Activated effector memory CD4-positive, alpha-beta T cell treated with Interleukin-2 at 50 U/mL for 16 hours (primary cell): Measurements from ENCODE around the gene TP53BP2.
A peak's percentile ranks its signal among the peaks of the same experiment; 100 is the strongest.
"Not testable (repeated sequence)": the region's sequence is repeated elsewhere in the genome, so short reads cannot be mapped to it uniquely, and the experiment has no call there.

Experiments used
- DNase-seq: peaks from one replicate; pipeline ENCODE4 v3.0.0-alpha.2; 2020

Gene TP53BP2

DNA sequence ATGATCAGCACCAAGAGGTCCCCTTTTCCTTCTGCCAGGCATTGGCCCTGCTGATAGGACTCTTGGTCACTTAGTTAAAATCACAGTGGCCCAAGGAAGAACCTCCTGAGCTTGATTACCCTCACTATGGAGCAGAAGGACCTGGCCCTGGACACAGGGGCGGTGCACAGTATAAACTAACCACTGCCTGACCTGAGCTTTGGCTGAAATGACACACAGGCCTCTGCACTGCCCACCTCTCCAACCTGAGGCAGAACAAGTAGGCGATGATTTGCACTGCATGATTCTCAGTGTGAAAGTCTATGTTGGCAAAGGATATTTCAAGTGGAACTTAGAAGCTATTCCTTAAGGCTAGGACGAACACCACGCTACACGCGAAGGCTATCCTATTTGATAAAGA, 84.9 kb downstream of the TP53BP2 start:
- DNase-seq: no peak

DNA sequence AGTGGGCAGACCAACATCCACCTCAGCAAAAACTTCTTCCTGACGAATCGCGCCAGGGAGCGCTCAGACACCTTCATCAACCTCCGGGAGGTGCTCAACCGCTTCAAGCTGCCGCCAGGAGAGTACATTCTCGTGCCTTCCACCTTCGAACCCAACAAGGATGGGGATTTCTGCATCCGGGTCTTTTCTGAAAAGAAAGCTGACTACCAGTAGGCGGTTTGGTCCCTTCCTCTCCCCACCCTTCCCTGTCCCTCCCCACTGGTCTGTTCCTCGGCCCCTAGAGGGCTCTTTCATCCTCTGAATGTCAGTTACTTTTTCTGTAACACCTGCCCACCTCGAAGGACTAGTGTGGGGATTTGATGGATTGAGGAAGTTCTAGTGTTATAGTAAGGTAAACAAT, 86.5 kb downstream of the TP53BP2 start:
- no peak for DNase-seq

DNA sequence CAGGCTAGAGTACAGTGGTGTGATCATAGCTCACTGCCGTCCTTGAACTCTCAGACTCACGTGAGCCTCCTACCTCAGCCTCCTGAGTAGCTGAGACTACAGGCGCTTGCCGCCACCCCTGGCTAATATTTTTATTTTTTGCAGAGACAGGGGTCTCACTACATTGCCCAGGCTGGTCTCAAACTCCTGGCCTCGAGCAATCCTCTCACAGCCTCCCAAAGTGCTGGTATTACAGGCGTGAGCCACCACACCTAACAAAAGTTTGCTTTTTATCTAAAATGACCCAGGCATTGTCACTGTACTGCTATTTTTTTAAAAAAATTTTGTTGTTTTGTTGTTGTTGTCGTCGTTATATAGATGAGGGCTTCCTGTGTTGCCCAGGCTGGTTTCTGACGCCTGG, 87.0 kb downstream of the TP53BP2 start:
- no peak for DNase-seq

DNA sequence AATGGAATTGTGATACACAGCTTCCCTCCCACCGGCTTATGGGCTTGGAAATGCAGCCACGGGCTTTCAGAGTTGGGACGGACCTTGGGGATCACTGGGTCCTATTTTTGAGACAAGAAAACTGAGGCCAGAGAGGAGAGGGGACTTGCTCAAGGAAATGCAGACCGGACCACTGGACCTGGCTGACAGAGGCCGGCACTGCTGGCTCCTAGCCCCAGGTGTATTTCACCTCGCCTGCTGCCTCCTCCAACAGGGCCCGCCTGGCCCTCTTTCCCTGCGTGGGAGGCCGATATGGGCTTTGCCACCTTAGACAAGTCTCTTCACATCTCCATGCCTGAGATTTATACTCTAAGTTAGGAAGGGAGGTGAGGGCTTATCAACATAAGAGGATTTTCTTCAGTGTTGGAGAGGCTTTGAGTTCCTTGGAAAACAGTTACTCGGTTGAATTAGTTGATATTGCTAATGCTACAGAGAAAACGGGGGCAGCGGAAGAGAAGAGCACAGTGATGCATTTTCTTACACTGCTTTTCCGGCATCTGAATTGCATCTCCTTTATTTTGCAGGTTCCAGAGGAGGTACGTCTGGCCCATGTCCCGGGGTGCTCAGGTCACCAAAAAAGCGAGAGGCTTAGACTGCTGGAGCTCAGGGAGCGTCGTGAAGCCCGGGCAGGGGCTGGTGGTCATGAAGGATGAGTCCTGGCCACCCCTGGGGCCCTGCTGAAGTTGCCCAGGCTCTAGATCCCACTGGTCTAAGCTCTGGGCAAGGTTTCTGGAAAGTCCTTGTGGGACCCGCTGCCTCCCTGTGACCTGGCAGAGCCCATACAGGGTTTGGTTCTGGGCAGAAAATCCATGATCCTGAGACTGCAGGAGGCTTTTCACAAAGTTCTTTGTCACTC, 88.7 kb downstream of the TP53BP2 start:
- DNase-seq: no peak

DNA sequence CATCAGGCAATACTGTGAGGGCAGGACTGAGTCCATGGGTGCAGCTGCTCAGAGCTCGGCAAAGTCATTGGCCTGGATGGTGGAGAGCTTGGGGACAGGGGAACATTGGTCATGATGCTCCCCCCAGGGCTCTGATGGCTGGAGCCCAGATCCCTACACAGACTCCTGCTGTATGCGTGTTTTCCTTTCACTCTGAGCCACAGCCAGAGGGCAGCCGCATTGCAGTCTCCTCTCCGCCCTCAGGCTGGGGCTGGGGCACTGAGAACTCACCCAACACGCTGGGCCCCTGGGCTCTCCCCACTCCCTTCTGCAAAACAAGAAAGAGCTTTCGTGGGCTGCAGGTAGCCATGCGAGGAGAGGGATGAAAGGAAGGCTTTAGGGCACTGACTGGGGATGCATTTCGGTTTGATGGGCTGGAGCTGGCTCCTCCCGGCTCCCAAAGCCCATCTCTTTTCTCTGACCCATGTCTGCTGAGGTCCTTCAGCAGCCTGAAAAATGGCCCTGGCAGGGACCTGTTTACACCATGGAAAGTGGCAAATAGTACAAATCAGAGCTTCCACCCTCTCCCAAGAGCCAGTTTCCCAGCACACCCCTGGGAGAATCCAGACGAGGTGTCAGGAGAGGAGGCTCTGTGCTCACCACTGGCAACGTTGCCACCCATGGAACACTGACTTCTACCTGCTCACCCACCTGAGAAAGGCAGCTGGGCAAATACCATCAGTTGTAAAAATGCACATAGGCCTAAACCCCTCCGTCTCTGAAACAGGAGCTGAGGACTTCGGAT, 89.6 kb downstream of the TP53BP2 start:
- DNase-seq: no peak

- no peak for DNase-seq
Measured at GRCh38 chr1:223755432-223755792, 90.3 kb downstream of the TP53BP2 start.

DNA sequence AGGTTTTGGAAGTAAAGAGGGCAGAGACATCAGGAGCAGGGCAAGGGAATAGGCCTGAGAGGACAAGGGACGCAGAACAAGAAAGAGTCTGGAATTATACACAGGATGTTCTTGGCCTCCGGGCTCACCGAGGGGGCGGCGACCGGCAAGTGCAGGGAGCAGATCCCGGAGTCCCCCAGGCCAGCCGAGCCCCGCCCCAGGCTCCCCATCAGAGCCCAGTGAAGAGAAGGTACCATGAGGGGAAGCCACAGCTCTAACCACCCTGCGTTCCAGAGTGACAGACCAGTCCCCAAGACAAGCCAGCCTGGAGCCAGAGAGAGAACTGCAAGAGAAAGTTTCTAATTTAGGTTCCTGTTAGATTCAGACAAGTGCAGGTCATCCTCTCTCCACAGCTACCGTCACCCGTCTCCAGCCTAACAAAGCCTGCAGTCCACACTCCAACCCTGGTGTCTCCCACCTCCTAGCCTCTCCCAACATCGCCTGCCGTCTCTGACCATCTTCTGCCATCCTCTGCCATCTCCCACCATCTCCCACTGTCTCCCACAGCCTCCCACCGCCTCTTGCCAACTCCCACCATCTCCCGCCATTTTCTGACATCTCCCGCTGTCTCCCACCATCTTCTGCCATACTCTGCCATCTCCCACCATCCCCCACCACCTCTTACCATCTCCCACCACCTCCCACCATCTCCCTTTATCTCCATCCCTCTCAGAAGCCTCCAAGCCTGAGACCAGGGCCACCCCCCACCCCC, 90.9 kb downstream of the TP53BP2 start:
- DNase-seq: no peak

GRCh38 chr1:223752721-223753515, 92.8 kb downstream of the TP53BP2 start:
- no peak for DNase-seq

DNA sequence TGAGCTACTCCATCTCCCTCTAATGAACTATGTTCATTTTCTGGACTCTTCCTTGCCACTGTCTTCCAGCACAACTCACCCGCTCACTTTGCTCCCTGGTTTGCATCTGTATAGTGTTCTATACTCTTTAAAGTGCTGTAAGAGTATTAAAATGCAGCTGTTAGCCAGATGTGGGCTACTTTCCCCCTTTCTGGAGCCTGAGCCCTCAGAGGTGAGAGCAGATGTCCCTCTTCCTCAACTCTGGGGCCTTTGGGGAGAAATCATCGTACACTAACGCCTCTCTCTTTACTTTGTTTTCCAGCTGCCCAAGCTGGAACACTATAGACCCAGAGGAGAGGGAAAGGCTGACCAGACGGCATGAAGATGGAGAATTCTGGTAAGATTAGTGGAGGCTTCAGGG, 94.1 kb downstream of the TP53BP2 start:
- no peak for DNase-seq

- DNase-seq: no peak
Measured at GRCh38 chr1:223750730-223751570, 94.8 kb downstream of the TP53BP2 start.

DNA sequence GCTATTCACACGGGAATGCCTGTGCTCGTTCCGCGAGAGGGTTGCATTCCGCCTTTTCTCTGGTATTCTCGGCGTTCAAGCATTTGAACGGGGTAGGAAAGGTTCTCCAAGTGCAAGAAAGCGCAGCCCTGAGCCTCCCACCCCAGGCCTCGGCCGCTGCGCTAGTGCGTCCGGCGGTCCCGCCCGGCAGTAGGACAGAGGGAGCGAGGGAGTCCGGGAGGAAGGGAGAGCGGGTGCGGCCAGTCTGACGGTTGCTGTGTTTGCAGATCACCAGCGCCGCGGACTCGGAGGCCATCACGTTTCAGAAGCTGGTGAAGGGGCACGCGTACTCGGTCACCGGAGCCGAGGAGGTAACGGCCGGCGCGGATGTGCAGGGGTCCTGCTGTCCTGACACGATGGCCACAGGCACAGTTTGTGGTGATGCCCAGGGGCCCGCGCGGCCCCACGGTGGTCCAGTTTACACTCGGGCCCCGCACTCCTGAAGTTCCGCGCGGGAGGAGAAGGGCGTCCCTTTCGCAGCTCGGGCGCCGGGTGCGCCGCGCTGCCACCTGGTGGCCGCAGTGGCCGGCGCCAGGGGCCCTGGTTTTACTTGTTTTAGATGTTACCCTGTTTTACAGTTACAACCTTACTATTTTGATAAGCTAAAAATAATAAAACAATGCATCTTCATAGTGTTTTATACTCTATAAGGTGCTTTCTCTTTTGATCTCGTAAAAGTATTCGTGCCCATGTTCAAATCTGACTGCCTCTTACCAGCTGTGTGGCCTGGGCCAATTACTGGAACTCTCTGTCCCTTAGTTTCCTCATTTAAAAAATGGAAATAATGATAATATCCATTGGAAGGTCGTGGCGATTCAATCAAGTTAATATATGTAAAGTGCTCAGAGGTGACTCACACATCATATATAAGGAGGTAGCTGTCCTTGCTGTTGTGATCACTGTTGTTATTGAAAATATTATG, 96.7 kb downstream of the TP53BP2 start:
- DNase-seq: peak; percentile 55

GRCh38 chr1:223748405-223748772, 97.4 kb downstream of the TP53BP2 start:
- no peak for DNase-seq

DNA sequence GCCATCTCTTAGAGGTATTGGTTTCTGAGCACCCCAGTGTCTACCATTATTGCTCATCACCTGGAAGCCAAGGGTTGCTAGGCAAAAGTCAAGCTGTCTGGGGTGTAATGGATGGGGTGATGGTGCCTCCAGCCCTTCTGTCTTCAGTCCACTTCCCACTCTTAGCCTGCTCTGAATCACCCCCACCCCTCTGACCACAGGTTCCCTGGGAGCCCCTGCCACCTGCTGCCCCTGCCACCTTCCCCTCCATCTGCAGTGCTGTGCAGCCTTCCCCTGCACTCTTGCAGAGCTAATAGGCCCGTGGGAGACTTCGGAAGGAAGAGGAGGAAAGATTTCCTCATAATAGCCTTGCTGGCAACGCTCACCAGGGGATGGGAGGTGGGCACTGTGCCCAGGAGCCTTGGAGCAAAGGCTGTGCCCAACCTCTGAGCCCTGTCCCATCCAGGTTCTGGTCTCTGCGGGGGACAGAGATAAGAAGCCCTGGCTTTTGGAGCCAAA, 97.9 kb downstream of the TP53BP2 start:
- no peak for DNase-seq

DNA sequence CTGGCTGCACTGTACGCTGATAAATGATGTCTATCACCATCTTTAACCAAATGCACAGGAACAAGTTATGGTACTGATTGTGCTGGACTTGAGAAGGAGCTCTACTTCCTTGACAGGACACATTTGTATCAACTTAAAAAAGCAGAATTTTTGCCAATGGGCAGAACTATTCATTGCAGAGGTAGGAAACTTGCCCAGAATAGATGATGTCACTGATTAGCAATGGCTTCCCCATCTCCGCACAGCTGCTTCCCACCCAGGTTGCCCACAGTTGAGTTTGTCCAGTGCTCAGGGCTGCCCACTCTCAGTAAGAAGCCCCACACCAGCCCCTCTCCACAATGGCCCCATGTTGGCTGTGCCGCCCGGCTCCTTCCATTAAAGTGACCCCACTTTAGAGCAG, 100.0 kb downstream of the TP53BP2 start:
- DNase-seq: no peak

DNA sequence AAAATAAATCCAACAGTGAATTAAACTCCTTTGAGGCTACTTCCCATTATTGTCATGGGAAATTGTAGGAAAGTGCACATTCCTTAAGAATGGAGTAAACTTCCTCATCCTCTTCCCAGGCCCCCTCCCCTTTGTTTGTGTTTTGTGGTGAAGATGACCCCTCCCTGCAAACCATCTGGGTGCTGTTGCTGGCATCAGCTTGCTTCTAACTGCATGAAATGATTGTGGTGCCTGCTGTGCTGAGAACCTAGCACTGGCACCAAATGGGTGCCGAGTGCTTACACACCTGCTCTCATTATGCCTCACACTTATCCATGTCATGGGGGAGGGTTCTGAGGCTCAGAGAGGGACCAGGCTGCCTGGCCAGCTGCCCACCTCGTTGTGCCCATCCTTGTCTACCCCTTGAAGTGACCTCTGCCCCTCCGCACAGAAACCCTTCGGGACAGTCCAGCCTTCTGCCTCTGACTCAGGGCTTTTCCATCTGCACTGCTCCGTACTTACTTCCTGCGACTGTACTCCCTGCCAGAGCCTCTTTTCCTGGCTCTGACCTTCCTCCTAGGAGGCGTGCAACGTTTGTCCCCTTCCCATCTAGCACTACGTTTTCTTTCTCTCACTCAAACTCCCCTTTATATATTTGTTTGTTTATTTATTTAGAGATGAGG, 102.8 kb downstream of the TP53BP2 start:
- DNase-seq: no peak

GRCh38 chr1:223741861-223742260, 103.9 kb downstream of the TP53BP2 start:
- DNase-seq: no peak

DNA sequence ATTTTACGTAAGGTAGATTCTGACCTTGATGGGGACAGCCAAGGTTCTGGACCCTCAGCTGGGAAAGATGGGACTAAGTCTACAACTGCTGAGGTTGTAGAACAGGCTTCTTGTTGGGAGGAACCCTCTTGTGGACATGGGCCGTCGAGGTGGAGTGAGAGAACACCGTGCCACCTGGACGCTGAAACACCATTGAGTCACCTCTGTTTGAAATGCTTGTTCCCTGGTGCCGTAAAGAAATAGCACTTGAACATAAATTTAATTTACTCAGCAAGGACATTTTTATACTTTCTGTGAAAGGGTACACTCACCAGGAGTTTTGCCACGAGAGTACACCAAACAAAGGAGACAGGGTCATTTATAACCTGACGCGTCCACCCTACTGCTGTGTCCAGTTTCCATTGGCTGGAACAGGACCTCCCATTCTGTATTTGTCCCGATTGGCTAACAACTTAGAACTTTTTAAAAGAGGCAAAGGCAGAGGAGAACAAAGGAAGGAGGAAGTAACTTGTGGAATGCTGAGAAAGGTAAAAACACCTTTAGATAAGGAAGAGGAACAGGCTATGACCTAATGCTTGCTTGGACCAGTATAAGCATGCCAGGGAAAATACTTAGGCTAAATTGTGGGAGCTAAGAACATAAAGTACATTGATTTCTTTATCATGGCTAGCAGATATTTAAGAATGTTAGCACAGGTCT, 105.6 kb downstream of the TP53BP2 start:
- DNase-seq: not testable (repeated sequence)

GRCh38 chr1:223739366-223740037, 106.2 kb downstream of the TP53BP2 start:
- DNase-seq: no peak
